HG02623 (cell line): Measurements from ENCODE around the gene PRR16.
A peak's percentile ranks its signal among the peaks of the same experiment; 100 is the strongest.
"Not testable (repeated sequence)": the region's sequence is repeated elsewhere in the genome, so short reads cannot be mapped to it uniquely, and the experiment has no call there.

Experiments
- ATAC-seq: cut with Tn5 transposase; IDR thresholded peaks from one replicate; pipeline ENCODE4 v1.9.1; 2021; ENCODE audit warnings: moderate library complexity; ENCODE audit not compliant: unreplicated experiment

The PRR16 gene

GRCh38 chr5:120632430-120632829, 168.3 kb downstream of the PRR16 start:
- ATAC-seq, result no peak

DNA sequence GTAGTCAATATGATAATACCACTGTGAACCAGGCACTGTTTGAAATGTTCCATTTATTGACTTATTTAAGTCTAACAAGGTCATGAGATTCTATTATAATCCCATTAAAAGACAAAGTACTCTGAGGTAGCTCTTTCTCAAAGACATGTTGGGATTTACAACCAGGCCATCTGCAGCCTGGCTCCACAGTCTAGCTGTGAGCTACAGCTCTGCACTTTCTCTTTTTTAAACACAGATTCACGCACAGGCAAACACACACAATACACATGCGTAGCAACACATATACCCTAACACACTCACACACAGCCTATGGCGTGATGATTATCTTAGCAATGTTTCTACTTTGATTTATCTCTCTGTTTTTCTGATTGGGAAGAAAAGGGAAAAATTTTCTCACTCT, 174.3 kb downstream of the PRR16 start:
- no peak for ATAC-seq

DNA sequence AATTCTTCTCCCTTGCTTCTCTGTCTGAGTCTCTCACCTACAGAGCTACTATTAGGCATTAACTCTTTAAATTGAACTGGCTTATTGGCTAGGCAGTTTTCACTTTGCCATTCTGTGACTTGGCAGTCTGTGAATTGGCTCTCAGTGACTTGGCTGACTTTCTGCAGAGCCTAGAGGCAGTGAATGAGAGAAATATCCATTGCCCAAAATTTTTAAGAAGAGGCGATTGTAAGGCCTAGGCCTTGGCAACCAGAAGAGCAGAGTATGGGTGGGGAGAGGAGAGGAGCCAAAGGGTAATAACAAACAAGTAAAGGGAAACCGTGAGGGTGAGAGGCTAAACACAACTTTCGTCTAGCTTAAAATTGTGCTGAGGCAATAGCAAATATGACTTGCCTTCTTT, 176.7 kb downstream of the PRR16 start:
- no peak for ATAC-seq

DNA sequence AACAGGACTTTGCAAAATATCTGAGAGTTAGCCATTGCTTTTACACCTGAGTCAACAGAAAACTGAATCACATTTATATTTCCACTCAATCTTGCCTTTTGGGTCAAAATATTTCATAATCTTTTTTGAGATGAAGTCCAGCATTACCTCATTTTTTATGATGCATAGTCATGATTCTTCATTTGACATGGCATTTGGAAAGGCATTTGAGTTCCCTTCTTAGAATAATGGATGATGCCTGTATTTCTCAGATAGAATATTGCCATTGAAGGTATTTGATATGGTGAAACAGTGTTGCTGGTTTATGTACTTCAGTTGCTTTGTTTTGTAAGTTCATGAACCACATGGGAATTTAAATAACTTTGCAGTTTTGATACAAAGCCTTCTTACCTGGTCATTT, 180.4 kb downstream of the PRR16 start:
- no peak for ATAC-seq

- ATAC-seq, result peak; percentile 61
Measured at GRCh38 chr5:120655828-120656435, 191.8 kb downstream of the PRR16 start.

DNA sequence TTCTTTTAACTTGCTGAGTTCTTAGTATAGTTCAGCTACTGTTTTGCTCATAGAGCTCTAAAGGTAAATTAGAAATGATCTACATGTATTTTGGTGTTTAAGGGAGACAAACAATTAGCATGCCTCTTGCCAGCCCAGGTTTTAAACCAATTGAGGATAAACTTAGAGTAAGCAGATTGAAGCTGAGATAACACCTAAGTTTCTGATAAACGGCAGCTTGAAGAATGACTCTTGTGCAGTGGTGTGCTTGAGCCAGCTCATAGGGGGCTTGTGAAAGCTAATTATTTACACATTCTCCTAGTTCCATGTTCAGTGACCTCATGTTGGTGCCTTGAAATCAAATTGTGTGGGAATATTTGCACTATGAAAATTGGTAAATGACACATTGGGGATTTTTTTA, 193.0 kb downstream of the PRR16 start:
- ATAC-seq, result no peak

DNA sequence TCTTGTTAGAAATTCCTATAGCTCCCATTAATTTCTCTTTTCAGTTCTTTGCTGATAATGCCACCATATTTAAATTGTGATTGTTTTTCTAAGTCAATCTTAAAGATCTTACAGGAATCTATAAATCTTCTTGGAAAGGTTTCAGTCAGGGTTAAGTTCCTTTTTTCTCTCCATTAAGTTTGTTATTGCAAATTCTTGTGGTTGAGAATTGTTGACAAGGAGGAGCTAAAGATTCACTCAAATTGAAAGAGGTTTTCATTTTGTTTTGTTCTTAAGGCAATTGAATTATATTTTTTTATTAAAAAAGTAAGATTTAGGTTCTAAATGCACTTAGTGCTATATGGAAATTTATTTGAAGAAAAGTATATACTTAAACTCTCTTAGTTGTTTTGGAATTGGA, 213.4 kb downstream of the PRR16 start:
- no peak for ATAC-seq

DNA sequence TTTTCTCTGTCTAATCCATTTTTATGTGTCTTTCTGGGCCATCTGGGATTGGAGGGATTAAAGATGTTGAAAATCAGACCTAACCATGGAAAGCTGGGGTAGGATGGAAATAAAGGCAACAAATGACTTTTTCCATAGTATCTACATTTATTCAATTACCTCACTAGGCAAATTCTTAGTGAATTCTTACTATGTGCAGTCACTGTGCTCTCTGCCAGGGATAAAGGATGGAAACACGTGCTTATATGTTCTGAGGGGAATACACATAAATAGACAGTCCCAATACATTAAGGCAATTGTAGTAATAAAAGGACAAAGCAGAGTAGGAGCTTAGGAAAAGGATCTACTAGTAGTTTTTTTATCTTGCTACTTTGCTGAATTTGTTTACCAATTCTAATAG, 214.2 kb downstream of the PRR16 start:
- no peak for ATAC-seq

- ATAC-seq, result no peak
Measured at GRCh38 chr5:120682851-120683250, 218.8 kb downstream of the PRR16 start.

- no peak for ATAC-seq
Measured at GRCh38 chr5:120683580-120683979, 219.5 kb downstream of the PRR16 start.

GRCh38 chr5:120684213-120684612, 220.1 kb downstream of the PRR16 start:
- ATAC-seq, result no peak

DNA sequence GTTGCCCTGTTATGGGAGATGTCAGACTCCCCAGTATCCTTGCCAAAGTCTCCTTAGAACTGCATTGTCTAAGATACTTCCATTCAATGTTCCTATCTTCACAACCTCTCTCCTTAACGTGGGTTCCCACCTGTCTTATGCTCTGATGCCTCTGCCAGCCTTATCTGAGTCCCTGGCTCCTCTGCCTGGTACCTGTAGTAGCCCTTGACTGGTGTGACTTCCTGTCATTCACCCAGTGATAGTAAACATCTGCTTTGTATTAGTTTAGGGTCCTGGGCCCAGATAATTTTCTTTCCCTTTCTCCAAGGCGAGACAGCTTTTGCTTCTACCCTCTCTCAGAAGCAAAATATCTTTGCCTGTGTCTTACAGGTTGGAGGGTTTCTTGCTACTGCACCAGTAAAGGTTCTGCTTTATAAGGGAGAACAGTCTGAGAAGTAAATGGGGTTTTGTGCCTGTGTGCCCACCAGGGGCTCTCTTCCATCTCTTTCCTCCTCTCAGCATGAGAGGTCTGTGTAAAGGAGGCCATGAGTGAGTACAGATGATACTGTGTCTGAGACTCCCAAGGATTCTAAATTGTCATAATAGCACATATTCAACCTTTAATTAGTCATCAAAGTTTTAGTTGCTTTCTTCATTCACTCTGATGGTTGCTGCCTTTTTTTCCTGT, 220.8 kb downstream of the PRR16 start:
- ATAC-seq, result no peak

GRCh38 chr5:120690621-120691407, 226.7 kb downstream of the PRR16 start:
- ATAC-seq, result no peak

- ATAC-seq, result no peak
Measured at GRCh38 chr5:120692325-120692724, 228.2 kb downstream of the PRR16 start.

DNA sequence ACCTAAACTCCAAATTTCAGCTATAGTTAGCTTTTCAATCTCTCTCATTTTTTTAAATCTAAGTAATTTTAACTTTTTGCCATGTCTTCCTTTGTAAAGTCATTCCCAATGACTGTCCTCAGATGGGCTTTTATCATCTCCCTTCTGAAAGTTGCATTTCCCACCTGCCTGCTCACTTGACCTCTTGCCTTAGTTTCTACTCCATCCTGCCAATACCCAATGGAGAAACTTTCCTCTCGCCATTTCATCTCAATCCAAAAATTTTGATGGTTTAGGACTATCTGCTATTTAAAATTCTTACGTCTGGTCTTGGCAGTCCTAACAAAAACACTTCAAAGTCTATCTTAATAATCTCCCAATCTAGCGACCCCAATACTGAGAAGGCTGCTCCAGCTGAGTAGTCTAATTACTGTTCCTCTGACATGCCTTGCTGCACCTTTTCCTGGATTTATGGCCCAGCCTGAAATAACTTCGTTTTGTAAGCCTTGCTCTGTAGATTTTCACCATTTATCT, 231.3 kb downstream of the PRR16 start:
- ATAC-seq, result no peak

DNA sequence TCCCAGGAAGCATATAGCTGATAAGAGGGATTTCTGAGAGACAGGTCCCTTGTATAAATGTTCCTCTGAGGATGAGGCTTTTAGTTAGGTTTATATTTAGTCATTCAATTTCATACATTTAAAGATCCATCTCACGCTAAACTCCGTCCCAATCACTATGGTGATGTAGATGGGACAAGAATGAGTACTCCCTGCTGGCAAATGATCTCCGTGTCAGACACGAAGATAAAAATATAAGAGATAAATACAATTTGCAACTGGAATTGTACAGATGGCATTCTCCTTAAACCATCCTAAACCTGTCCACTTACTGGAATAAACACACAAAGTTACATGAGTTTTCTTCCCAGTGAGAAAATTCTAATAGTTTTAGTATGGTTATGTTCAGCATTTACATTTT, 233.0 kb downstream of the PRR16 start:
- ATAC-seq, result no peak

- ATAC-seq, result not testable (repeated sequence)
Measured at GRCh38 chr5:120697670-120698327, 233.7 kb downstream of the PRR16 start.

GRCh38 chr5:120700653-120701052, 236.6 kb downstream of the PRR16 start:
- ATAC-seq, result not testable (repeated sequence)

DNA sequence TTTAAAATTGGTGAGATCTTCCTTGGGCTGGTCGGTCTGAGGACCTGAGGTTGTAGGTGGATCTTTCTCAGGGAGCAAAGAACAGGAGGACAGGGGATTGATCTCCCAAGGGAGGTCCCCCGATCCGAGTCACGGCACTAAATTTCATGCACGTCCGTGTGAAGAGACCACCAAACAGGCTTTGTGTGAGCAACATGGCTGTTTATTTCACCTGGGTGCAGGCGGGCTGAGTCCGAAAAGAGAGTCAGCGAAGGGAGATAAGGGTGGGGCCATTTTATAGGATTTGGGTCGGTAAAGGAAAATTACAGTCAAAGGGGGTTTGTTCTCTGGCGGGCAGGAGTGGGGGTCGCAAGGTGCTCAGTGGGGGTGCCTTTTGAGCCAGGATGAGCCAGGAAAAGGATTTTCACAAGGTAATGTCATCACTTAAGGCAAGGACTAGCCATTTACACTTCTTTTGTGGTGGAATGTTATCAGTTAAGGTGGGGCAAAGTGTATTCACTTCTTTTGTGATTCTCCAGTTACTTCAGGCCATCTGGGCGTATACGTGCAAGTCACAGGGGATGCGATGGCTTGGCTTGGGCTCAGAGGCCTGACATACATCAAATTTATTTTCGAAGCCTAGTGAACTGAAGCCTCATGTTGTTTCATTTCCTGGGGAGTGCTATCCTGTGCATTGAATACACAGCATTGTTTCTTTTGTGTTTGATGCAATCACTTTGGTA, 238.9 kb downstream of the PRR16 start:
- not testable (repeated sequence) for ATAC-seq

DNA sequence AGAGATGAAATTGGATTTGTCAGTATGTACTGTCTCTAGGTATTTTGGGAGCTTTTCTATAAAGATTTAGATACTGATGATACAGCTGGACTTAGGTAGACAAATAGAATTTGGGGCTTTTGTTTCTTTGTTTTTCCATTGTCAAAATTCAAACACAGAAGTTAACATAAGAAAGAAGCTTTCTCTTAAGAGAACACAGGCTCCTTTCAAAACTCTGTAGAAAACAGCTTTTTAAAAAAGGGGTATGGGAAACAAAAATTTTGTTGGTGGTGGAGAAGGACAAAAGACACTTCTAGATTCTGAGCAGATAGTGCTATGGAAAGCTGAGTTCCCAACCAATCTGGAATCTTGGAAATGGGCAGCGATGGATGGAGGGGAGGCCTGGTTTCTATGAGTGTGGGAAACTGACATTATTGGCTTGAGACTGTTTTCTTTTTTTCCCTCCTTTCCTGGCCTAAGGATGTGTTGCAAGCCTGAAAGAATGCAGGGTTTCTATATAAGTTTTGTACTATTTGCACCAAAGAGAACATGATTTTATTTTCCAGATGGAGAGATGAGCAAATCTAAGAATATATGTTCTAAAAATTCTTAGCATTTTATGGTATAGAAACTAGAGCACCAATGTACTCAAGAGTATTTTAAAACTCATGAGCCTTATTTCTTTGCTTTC, 240.0 kb downstream of the PRR16 start:
- no peak for ATAC-seq
